ENCODE results near the gene DVL2.

DVL2 gene

DNA sequence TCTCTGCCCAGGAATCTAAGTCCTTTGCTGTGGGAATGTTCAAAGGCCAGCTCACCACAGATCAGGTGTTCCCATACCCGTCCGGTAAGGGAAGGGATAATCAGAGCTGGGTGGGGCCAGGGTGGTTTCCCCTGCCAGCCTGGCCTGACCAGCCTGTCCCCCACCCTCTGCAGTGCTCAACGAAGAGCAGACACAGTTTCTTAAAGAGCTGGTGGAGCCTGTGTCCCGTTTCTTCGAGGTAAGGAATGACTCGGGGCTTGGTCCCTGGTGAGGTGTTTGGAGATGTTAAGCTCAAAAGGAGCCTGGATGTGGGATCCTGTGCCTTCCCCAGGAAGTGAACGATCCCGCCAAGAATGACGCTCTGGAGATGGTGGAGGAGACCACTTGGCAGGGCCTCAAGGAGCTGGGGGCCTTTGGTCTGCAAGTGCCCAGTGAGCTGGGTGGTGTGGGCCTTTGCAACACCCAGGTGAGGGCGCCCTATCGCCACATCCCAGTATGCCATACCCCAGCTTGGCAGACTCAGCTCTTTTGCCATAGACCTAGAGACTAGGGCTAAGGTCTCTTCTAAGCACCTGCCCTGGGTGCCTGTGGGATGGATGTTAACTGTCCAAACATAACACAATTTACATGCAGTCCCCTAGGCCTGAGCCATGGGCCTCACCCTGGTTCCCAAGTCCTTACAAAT, 13.6 kb downstream of the DVL2 start:
- H3K4me3 Mint-ChIP-seq: peak overlapping the region; percentile 91
- peak; percentile 59 for ATAC-seq
- peaks cover 9% of the 10 kb centered on the region for H3K36me3 Mint-ChIP-seq
- H3K9me3 Mint-ChIP-seq: no peaks in the 10 kb centered on the region
- peaks cover 51% of the 10 kb centered on the region for H3K4me1 Mint-ChIP-seq
- H3K27ac Mint-ChIP-seq: peak overlapping the region; percentile 85
- no peaks in the 10 kb centered on the region for H3K27me3 Mint-ChIP-seq

- H3K4me3 Mint-ChIP-seq: peak within 1 kb of the TSS; percentile 91
- no peaks in the 10 kb centered on the region for H3K27me3 Mint-ChIP-seq
- peak within 1 kb of the TSS; percentile 85 for H3K27ac Mint-ChIP-seq
- H3K36me3 Mint-ChIP-seq: peaks cover 9% of the 10 kb centered on the region
- peak; percentile 89 for ATAC-seq
- peaks cover 55% of the 10 kb centered on the region for H3K4me1 Mint-ChIP-seq
- no peaks in the 10 kb centered on the region for H3K9me3 Mint-ChIP-seq
Observed at GRCh38 chr17:7219812-7220592, 14.3 kb downstream of the DVL2 start, which contains the start of the genes ACADVL and DLG4. Gene ACADVL, plus strand, starts transcription at chr17:7219938. Its CDS starts 47 bp downstream, at chr17:7219985. Gene DLG4, minus strand, starts transcription at chr17:7219836.

DNA sequence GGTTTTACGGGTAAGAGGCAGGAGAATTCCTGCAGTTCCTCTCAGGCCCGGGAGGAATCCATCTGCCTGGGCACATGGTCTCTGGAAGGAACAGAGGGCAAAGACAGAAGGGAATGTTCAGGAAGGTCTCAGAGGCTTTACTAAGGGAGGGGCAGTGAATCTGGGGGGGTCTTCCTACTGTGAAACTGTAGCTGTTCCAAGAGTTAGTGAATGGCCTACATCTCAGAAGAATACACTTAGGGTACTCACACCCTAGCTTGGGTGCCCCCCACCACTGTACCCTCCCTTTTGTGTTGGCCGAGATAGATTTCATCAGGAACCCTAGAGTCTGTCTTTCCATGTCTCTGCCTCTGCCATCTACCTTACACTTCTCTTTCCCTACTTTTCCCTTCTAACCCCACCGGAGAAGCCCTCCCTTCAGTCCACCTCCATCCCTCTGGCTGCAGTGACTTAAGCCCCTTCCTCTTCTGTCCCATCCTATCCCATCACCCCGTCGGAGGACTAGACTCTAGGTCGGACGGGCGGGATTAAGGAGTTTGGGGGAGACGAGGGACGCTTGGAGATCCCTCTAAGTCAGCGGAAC, 15.0 kb downstream of the DVL2 start:
- Mint-ChIP-seq H3K4me3 (peak overlapping the region; percentile 91), H3K27ac (peak overlapping the region; percentile 85), H3K9me3 (no peaks in the 10 kb centered on the region), H3K36me3 (peaks cover 9% of the 10 kb centered on the region), H3K27me3 (no peaks in the 10 kb centered on the region), H3K4me1 (peaks cover 62% of the 10 kb centered on the region)
- no peak for ATAC-seq

DNA sequence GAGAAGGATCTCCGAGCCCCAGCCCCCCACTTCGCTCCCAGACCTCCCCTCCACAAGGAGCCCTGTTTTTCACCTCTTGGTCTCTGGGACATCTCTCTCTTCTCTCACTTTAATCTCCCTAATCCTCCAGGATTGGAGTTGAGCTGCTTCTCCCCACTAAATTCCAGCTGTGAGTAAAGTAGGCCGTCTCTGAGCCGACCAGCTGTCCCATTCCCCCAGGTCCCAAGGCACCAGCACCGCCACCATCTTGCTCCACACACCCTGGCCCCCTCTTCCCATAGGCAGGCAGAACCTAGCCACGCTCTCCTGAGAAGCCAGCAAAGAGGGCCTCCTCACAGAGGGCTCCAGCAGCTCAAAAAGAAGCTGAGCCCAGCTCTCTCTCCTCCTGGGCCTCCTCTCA, 15.6 kb downstream of the DVL2 start:
- peaks cover 5% of the 10 kb centered on the region for H3K36me3 Mint-ChIP-seq
- no peak for ATAC-seq
- H3K27me3 Mint-ChIP-seq: no peaks in the 10 kb centered on the region
- peak overlapping the region; percentile 16 for H3K4me3 Mint-ChIP-seq
- no peaks in the 10 kb centered on the region for H3K9me3 Mint-ChIP-seq
- peak overlapping the region; percentile 85 for H3K27ac Mint-ChIP-seq
- peaks cover 68% of the 10 kb centered on the region for H3K4me1 Mint-ChIP-seq

- ATAC-seq: no peak
- Mint-ChIP-seq H3K27me3 (no peaks in the 10 kb centered on the region), H3K27ac (peak overlapping the region; percentile 85), H3K9me3 (no peaks in the 10 kb centered on the region), H3K4me1 (peaks cover 74% of the 10 kb centered on the region), H3K36me3 (no peaks in the 10 kb centered on the region), H3K4me3 (no peak overlapping the region)
Observed at GRCh38 chr17:7218166-7218565, 16.2 kb downstream of the DVL2 start.

GRCh38 chr17:7217113-7217987, 17.0 kb downstream of the DVL2 start:
- no peak for ATAC-seq
- peaks cover 2% of the 10 kb centered on the region for H3K27me3 Mint-ChIP-seq
- no peaks in the 10 kb centered on the region for H3K9me3 Mint-ChIP-seq
- H3K4me1 Mint-ChIP-seq: peaks cover 74% of the 10 kb centered on the region
- H3K27ac Mint-ChIP-seq: peak overlapping the region; percentile 85
- H3K36me3 Mint-ChIP-seq: no peaks in the 10 kb centered on the region
- H3K4me3 Mint-ChIP-seq: peak overlapping the region; percentile 51

DNA sequence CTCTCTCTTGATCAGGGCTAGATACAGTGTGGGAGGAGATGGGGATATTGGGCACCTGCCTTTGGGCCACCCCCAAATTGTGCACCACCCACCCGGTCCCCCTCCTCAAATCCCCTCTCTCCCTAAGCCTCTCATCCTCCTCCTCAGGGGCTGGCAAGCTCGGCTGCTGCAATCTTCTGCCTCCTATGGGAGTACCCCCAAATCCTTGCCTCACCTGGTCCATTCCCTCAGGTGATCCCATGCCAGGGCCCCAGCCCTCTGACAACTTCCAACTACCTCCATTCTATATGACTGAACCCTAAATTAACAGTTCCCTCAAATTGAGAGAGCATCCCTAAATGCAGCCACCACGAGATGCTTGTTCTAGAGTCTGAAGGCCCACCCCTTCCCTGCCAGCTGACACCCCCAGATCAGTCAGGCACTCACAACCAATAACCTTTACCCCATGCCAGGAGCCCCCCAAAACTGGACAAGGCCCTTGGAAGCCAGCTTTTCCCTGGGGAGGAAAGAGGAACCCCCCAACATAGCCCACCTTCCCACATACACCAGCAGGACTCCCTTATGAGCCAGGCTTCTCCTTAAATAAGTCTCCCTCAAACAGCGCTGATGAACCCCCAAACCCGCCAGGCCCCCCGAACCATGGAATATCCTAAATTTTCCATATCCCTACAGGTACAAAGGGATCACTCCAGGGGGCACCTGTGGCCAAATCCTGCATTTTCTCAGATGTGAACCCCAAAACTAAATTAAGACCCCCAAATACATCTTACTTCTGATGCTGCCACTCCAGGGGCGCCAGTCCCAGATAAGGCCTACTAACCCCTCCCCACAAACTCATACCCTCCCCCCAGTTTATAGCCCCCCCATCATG, 17.8 kb downstream of the DVL2 start:
- Mint-ChIP-seq H3K27ac (no peak overlapping the region), H3K4me3 (peak overlapping the region; percentile 35), H3K27me3 (peaks cover 9% of the 10 kb centered on the region), H3K36me3 (no peaks in the 10 kb centered on the region), H3K4me1 (peaks cover 72% of the 10 kb centered on the region), H3K9me3 (no peaks in the 10 kb centered on the region)
- ATAC-seq: no peak

DNA sequence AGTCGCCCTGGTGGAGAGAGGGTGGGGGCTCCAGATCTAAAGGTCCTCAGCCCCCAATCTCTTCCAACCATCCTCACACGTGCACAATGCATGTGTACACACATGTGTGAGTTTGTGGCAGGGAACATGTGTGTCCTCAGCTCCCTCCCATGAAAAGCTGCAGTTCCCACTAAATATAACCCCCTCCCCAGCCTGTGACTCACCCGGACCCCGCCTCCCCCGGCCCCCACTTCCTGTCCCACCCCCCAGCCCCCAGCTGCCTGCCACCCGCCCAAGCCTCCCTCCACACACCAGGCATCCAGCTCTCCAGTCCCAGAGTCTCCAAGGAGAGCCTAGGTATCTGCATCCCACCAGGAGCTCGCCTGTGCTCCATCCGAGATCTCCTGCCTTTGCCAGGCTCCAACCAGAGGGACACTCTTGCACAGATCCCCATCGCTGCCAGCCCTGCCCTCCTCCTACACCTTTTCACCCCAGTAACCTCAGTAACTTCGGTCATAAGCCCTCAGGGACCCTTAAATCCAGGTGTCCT, 18.6 kb downstream of the DVL2 start:
- Mint-ChIP-seq H3K9me3 (no peaks in the 10 kb centered on the region), H3K36me3 (no peaks in the 10 kb centered on the region), H3K4me3 (peak overlapping the region; percentile 35), H3K27me3 (peaks cover 9% of the 10 kb centered on the region), H3K27ac (no peak overlapping the region), H3K4me1 (peaks cover 64% of the 10 kb centered on the region)
- no peak for ATAC-seq

GRCh38 chr17:7215136-7215638, 19.1 kb downstream of the DVL2 start:
- Mint-ChIP-seq H3K4me3 (peak overlapping the region; percentile 91), H3K4me1 (peaks cover 59% of the 10 kb centered on the region), H3K36me3 (no peaks in the 10 kb centered on the region), H3K27ac (peak overlapping the region; percentile 71), H3K9me3 (no peaks in the 10 kb centered on the region), H3K27me3 (peaks cover 9% of the 10 kb centered on the region)
- ATAC-seq: no peak

DNA sequence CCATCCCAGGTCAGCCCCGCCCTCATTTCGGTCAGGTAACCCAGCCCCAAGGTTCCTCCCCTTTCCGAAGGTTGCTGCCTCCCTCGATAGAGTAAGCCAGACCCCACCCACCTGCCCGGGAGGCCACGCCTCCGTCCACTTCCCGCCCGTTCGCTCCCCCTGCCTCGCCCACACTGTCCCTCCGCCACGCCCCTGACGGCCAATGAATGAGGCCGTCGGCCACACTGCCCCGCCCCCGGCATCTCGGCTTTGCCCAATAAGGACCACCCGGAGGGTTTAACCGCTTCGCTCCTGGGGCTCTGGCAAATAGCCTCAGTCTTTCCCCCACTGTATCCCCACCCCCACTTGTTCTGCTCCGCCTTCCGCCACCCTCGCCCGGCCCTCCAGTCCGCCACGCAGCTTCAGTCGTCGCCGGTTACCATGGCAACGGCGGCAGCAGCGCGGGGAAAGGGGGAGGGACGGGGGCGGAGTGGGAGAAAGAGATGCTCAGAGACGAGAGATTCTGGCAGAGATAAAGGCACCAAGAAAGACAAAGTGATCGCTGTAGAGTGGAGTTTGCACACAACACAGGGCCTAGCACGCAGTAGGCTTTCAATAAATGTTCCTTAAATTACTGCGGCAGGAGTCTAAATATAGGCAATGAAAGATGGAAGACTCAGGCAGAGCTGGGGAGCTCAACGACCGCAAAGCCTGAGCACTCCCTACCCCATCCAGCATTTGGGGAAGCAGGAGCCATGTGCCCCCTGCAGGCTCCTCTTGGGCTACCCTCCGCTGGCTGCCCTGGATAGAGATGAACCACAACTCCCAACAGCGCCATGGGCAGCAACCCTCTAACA, 19.8 kb downstream of the DVL2 start:
- Mint-ChIP-seq H3K9me3 (no peaks in the 10 kb centered on the region), H3K4me3 (peak overlapping the region; percentile 91), H3K36me3 (no peaks in the 10 kb centered on the region), H3K27me3 (peaks cover 9% of the 10 kb centered on the region), H3K4me1 (peaks cover 56% of the 10 kb centered on the region), H3K27ac (peak overlapping the region; percentile 71)
- peak; percentile 93 for ATAC-seq

DNA sequence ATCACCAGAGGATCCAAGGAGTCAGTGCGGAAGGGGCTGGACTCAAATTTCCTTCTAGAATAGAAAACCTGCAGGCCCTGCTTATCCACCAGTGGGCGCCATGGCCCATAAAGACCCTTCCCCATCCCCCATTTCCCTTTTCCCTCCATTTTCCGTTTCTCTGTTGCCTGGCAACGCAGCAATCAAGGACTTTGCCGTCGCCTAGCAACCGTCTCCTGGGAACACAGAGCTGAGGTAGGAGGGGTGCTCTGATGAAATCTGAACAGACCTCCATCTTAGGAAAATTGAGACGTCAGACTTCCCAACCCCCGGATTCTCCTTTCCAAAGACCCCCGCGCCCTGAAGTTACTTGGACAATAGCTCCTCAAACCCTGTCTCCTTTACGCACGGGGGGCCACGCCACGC, 20.4 kb downstream of the DVL2 start:
- no peaks in the 10 kb centered on the region for H3K36me3 Mint-ChIP-seq
- H3K4me1 Mint-ChIP-seq: peaks cover 50% of the 10 kb centered on the region
- ATAC-seq: peak; percentile 14
- no peaks in the 10 kb centered on the region for H3K9me3 Mint-ChIP-seq
- peaks cover 9% of the 10 kb centered on the region for H3K27me3 Mint-ChIP-seq
- peak overlapping the region; percentile 91 for H3K4me3 Mint-ChIP-seq
- H3K27ac Mint-ChIP-seq: peak overlapping the region; percentile 71

- Mint-ChIP-seq H3K9me3 (no peaks in the 10 kb centered on the region), H3K4me1 (peaks cover 38% of the 10 kb centered on the region), H3K27ac (no peak overlapping the region), H3K36me3 (no peaks in the 10 kb centered on the region), H3K27me3 (peaks cover 9% of the 10 kb centered on the region), H3K4me3 (no peak overlapping the region)
- no peak for ATAC-seq
Observed at GRCh38 chr17:7211491-7212273, 22.6 kb downstream of the DVL2 start.
